Endothelial cell (in vitro differentiated cells): ENCODE results near the gene FOXL3. TPM values are rescaled to one million over a fixed set of nuclear protein-coding genes. Genes with fewer than 3 reads are reported as not detected.

ENCODE experiments used
- DNase-seq: peaks from one replicate; pipeline ENCODE4 v3.0.0; 2021; ENCODE audit warnings: low spot score
- H3K27ac Mint-ChIP-seq: one replicate; pipeline ENCODE4 v1.8.0; 2021; ENCODE audit warnings: mixed read lengths, inconsistent platforms; ENCODE audit not compliant: unreplicated experiment
- H3K27me3 Mint-ChIP-seq: one replicate; pipeline ENCODE4 v1.8.0; 2021; ENCODE audit warnings: mild to moderate bottlenecking, moderate library complexity, mixed read lengths, inconsistent platforms; ENCODE audit not compliant: unreplicated experiment
- H3K36me3 Mint-ChIP-seq: one replicate; pipeline ENCODE4 v1.8.0; 2021; ENCODE audit warnings: mild to moderate bottlenecking, low read depth, mixed read lengths, inconsistent platforms; ENCODE audit not compliant: unreplicated experiment
- H3K4me1 Mint-ChIP-seq: one replicate; pipeline ENCODE4 v1.8.0; 2021; ENCODE audit warnings: mild to moderate bottlenecking, mixed read lengths, inconsistent platforms; ENCODE audit not compliant: unreplicated experiment
- H3K4me3 Mint-ChIP-seq: one replicate; pipeline ENCODE4 v1.8.0; 2021; ENCODE audit warnings: mild to moderate bottlenecking, mixed read lengths, inconsistent platforms; ENCODE audit not compliant: unreplicated experiment
- H3K9me3 Mint-ChIP-seq: one replicate; pipeline ENCODE4 v1.8.0; 2021; ENCODE audit warnings: mixed read lengths, inconsistent platforms; ENCODE audit not compliant: unreplicated experiment
- total RNA-seq: library from RNA; stranded (reverse); fragmentation: NEBNext Ultra II Directional; extraction: Animal tissue kit (Norgen Biotek cat#: 25700); gene quantifications from one replicate; pipeline ENCODE4 v1.2.1, GENCODE V29; 2021; ENCODE audit not compliant: unreplicated experiment
- TF ChIP-seq, protein P1 (sequence below): fragments of 200-600 bp; sonication (generic); IDR thresholded peaks from one replicate; pipeline ENCODE4 v1.5.0; 2021; ENCODE audit warnings: antibody characterized with exemption; ENCODE audit not compliant: unreplicated experiment

FOXL3 gene
- total RNA-seq, 1 donor from 2014 or later, result not detected

DNA sequence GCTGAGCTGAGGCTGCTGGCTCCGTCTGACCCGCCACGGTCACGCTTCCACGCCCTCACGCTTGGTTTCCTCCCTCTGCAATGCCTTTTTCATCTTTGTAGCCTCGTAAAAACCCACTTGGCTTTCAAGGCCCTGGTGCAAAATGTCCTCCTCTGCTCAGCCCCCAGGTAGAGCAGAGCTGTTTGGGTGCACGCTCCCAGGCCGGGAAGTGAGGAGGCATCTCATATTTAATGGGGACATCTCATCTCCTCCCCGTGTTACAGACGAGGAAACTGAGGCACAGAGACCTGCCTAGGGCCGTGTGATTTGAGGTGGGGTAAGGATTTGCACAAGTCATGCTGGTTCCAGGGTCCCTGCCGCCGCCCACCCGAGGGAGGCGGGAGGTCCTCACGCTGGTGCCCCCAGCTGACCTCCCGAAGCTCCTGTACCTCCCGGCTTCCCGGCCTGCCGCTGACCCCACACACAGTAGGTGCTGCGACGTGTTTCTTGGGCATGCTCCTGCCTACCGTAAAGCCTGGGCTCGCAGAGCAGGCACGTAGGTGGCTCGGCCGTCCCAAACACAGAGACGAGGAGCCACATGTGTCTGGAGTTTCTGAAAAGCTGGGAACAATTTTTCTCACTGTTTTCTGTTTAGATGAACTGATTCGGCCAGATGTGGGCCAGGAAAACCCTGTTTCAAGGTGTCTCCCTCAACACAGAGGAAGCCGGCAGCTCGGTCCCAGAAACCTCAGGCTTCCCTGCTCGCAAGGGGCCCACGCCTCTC, 11.5 kb downstream of the FOXL3 start:
- Mint-ChIP-seq H3K27me3 (peaks cover 14% of the 10 kb centered on the region), H3K9me3 (peaks cover 6% of the 10 kb centered on the region), H3K27ac (no peak overlapping the region), H3K4me3 (no peak overlapping the region), H3K36me3 (peaks cover 5% of the 10 kb centered on the region), H3K4me1 (peaks cover 3% of the 10 kb centered on the region)
- TF ChIP-seq, protein P1, sequence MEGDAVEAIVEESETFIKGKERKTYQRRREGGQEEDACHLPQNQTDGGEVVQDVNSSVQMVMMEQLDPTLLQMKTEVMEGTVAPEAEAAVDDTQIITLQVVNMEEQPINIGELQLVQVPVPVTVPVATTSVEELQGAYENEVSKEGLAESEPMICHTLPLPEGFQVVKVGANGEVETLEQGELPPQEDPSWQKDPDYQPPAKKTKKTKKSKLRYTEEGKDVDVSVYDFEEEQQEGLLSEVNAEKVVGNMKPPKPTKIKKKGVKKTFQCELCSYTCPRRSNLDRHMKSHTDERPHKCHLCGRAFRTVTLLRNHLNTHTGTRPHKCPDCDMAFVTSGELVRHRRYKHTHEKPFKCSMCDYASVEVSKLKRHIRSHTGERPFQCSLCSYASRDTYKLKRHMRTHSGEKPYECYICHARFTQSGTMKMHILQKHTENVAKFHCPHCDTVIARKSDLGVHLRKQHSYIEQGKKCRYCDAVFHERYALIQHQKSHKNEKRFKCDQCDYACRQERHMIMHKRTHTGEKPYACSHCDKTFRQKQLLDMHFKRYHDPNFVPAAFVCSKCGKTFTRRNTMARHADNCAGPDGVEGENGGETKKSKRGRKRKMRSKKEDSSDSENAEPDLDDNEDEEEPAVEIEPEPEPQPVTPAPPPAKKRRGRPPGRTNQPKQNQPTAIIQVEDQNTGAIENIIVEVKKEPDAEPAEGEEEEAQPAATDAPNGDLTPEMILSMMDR, result no peak
- DNase-seq, result no peak

DNA sequence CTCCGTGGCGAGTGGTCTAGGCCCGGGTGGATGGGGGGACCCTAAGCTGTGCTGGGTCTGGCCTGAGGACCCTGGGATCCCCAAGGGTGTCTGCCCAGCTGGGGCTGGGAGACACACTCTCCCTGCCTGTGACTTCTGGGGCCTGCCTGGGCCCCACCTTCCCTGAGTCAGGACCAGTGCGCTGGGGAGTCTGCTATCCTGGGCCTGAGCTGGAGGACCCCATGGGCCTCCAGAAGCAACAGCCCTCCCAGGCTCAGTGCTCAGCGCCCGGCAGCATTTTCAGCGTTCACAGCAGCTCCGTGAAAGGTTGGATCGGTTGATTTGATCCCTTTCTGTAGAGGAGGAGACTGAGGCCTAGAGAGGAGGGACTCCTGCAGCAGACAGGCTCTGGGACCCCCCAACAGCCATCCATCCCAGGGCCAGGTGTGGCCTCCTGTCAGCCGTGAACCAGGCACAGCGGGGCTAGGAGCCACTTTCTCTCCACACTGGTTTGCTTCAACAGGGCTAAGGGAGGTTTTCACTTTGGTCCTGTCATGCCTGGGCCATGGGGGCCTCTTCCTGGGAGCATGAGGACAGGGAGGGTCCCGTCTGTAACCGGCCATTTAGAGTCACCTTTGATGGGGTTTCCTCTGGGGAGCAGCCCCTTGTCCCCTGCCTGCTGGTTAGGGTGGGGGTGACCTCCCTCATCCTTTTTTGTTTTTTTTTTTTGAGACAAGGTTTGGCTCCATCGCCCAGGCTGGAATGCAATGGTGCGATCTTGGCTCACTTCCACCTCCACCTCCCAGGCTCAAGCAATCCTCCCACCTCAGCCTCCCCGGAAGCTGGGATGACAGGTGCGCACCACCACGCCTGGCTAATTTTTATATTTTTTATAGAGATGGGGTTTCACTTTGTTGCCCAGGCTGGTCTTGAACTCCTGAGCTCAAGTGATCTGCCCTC, 12.4 kb downstream of the FOXL3 start:
- Mint-ChIP-seq H3K4me3 (no peak overlapping the region), H3K4me1 (peaks cover 3% of the 10 kb centered on the region), H3K27ac (no peak overlapping the region), H3K9me3 (peaks cover 6% of the 10 kb centered on the region), H3K27me3 (peaks cover 12% of the 10 kb centered on the region), H3K36me3 (peaks cover 5% of the 10 kb centered on the region)
- no peak for DNase-seq
- TF ChIP-seq, protein P1, result no peak

DNA sequence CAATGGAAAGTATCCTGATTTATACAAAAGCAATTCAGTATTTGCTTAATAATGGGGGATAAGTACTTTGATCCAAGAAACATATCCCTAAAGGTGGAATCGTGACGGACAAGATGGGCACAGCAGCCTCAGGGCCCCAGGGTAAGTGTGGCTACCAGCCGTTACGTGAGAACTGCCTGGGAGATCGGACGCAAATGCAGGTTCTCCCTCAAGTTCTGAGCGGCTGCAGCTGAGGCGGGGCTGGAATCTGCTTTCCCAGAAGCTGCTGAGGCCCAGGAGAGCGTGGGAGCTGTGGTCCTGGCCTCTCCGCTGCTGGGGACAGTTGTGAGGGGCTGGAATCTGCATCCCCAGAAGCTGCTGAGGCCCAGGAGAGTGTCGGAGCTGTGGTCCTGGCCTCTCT, 13.5 kb downstream of the FOXL3 start:
- no peak for DNase-seq
- H3K27ac Mint-ChIP-seq, result no peak overlapping the region
- peaks cover 6% of the 10 kb centered on the region for H3K9me3 Mint-ChIP-seq
- TF ChIP-seq, protein P1, result no peak
- no peak overlapping the region for H3K4me3 Mint-ChIP-seq
- H3K4me1 Mint-ChIP-seq, result peaks cover 3% of the 10 kb centered on the region
- peaks cover 12% of the 10 kb centered on the region for H3K27me3 Mint-ChIP-seq
- peaks cover 5% of the 10 kb centered on the region for H3K36me3 Mint-ChIP-seq

DNA sequence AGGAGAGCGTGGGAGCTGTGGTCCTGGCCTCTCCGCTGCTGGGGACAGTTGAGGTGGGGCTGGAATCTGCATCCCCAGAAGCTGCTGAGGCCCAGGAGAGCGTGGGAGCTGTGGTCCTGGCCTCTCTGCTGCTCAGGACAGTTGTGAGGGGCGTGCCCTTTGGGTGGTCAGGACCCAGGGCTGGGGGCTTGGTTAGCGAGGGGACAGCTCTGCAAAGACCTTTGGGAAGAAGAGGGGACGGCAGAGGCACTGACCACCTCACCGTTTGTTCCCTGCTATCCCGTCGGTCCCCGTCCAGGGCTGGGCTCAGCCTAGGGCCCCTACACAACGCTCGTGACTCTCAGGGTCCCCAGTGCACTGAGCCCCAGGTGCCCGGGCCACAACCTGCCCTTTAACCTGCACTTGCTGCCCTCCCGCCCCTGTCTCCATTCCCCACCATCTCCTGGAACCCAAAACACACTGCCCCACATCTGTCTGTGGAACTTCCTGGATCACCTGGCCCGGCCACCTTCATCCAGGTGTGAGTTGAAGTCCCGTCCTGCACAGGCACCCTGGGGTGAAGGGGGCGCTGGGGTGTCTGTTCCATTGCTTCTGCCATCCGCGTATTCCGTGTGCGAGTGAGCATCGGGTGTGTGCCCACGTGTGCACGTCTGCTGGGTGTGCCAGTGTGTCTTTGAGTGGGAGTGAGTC, 14.1 kb downstream of the FOXL3 start:
- TF ChIP-seq, protein P1, result no peak
- Mint-ChIP-seq H3K27ac (peak overlapping the region; percentile 81), H3K36me3 (peaks cover 5% of the 10 kb centered on the region), H3K4me1 (peaks cover 3% of the 10 kb centered on the region), H3K4me3 (peak overlapping the region; percentile 2), H3K27me3 (peaks cover 7% of the 10 kb centered on the region), H3K9me3 (peaks cover 6% of the 10 kb centered on the region)
- no peak for DNase-seq
